Measurements from ENCODE around the gene CYGB. TPM values are rescaled to one million over a fixed set of nuclear protein-coding genes. Genes with fewer than 3 reads are reported as not detected.

The CYGB gene
- total and polyA plus RNA-seq, 9 of the 15 experiments (the other 6 are each of a cell fraction or from before 2014, with no cell fraction given) = 0.08 to 0.95 (median 0.18) TPM; not detected in 5

DNA sequence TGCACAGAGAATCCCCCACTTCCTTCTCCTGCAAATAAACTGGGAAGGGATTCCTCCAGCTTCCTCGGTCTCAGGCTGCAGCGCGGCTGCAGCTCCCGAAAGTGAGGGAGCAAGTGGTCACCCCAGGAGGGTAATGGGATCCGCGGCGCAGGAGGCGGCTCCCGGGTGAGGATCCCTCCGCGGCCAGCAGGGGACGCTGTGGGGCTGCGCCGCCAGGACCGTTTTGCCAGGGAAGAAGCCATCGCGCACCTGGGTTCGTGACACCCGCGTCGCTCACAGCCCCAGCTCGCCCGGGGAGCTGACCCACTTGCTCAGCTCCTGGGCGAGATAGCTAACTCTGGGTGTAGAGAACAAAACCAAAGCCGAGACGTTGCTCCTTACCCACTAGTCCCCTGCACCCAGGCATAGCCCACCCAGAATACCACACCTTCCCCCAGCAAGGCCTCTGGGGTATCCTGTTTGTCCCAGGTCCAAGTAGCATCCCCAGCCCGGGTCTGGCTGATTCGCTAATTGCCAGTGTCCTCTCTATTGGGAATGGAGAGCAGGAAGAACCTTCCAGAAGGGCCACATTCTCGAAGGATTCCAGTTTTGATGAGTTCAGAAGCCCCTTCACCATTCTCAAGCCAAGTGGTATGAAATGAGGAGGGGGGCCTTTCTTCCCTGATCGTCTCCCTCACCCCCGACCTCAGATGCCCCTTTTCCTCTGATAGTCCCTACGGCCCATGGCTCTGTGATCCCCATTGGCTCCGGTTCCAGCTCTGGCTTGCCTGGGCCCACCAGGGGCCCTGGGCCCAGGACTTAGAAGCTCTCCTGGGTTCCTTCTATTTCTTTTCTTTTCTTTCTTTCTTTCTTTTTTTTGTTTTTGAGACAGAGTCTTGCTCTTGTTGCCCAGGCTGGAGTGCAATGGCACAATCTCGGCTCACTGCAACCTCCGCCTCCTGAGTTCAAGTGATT, 14.1 kb downstream of the CYGB start (continued):
- TF ChIP-seq, protein P1, sequence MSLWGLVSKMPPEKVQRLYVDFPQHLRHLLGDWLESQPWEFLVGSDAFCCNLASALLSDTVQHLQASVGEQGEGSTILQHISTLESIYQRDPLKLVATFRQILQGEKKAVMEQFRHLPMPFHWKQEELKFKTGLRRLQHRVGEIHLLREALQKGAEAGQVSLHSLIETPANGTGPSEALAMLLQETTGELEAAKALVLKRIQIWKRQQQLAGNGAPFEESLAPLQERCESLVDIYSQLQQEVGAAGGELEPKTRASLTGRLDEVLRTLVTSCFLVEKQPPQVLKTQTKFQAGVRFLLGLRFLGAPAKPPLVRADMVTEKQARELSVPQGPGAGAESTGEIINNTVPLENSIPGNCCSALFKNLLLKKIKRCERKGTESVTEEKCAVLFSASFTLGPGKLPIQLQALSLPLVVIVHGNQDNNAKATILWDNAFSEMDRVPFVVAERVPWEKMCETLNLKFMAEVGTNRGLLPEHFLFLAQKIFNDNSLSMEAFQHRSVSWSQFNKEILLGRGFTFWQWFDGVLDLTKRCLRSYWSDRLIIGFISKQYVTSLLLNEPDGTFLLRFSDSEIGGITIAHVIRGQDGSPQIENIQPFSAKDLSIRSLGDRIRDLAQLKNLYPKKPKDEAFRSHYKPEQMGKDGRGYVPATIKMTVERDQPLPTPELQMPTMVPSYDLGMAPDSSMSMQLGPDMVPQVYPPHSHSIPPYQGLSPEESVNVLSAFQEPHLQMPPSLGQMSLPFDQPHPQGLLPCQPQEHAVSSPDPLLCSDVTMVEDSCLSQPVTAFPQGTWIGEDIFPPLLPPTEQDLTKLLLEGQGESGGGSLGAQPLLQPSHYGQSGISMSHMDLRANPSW (CRISPR knock-in tag; IDR thresholded peaks at IDR 0.05) = no peak
- no peak for TF ChIP-seq SRSF7 (optimal IDR thresholded peaks at IDR 0.05; ENCODE audit: low read depth, low read length)
- no peak for TF ChIP-seq ZBTB11 (CRISPR knock-in tag; IDR thresholded peaks at IDR 0.05)
- TF ChIP-seq ZFP1 (CRISPR knock-in tag; IDR thresholded peaks at IDR 0.05) = no peak
- TF ChIP-seq ETS2 (tag; IDR thresholded peaks at IDR 0.05; ENCODE audit: borderline replicate concordance, poor library complexity, severe bottlenecking) = no peak
- no peak for TF ChIP-seq TAF7 (tag; IDR thresholded peaks at IDR 0.05)
- no peak for TF ChIP-seq NR2C1 (IDR thresholded peaks at IDR 0.05)
- TF ChIP-seq NR2C1 (tag; IDR thresholded peaks at IDR 0.05) = no peak
- TF ChIP-seq MYBL2 (IDR thresholded peaks at IDR 0.05; ENCODE audit: low read depth) = no peak
- no peak for TF ChIP-seq MYBL2 (CRISPR knock-in tag; IDR thresholded peaks at IDR 0.05; ENCODE audit: borderline replicate concordance)
- TF ChIP-seq THAP12 (CRISPR knock-in tag; IDR thresholded peaks at IDR 0.05) = no peak
- TF ChIP-seq ZNF395 (CRISPR knock-in tag; IDR thresholded peaks at IDR 0.05) = no peak
- no peak for TF ChIP-seq TCF3 (CRISPR knock-in tag; IDR thresholded peaks at IDR 0.05)
- TF ChIP-seq, protein P2, sequence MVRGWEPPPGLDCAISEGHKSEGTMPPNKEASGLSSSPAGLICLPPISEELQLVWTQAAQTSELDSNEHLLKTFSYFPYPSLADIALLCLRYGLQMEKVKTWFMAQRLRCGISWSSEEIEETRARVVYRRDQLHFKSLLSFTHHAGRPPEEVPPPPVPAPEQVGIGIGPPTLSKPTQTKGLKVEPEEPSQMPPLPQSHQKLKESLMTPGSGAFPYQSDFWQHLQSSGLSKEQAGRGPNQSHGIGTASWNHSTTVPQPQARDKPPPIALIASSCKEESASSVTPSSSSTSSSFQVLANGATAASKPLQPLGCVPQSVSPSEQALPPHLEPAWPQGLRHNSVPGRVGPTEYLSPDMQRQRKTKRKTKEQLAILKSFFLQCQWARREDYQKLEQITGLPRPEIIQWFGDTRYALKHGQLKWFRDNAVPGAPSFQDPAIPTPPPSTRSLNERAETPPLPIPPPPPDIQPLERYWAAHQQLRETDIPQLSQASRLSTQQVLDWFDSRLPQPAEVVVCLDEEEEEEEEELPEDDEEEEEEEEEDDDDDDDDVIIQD (CRISPR knock-in tag; IDR thresholded peaks at IDR 0.05) = no peak

All from K562 (cell line).